IPS DF 6.9 (cell line): ENCODE results near the gene GP2.
A peak's percentile ranks its signal among the peaks of the same experiment; 100 is the strongest.

Experiments
- DNase-seq: peaks from one replicate; pipeline ENCODE4 v3.0.0-alpha.2; 2013; ENCODE audit warnings: low read depth, low spot score
- H3K27ac ChIP-seq: one replicate; pipeline ENCODE4 v1.5.1; 2013; ENCODE audit warnings: low read length, control low read depth
- H3K27me3 ChIP-seq: 2 replicates; pipeline ENCODE4 v1.6.1; 2013; ENCODE audit warnings: mild to moderate bottlenecking, low read length; ENCODE audit not compliant: control insufficient read depth, insufficient read depth
- H3K36me3 ChIP-seq: 2 replicates; pipeline ENCODE4 v1.6.1; 2013; ENCODE audit warnings: low read length; ENCODE audit not compliant: control insufficient read depth, insufficient read depth
- H3K4me1 ChIP-seq: 2 replicates; pipeline ENCODE4 v1.6.1; 2013; ENCODE audit warnings: low read length; ENCODE audit not compliant: control insufficient read depth, insufficient read depth
- H3K4me3 ChIP-seq: 2 replicates; pipeline ENCODE4 v1.5.1; 2013; ENCODE audit warnings: mild to moderate bottlenecking, low read length
- H3K9me3 ChIP-seq: 2 replicates; pipeline ENCODE4 v1.6.1; 2013; ENCODE audit warnings: low read length, inconsistent platforms; ENCODE audit not compliant: control insufficient read depth, insufficient read depth
- WGBS: extraction: QIAGEN DNeasy Blood & Tissue Kit; methylation state at CpG from one replicate; pipeline ENCODE4 v1.1.7; 2013; ENCODE audit warnings: mixed read lengths, missing lambda C conversion rate; ENCODE audit not compliant: insufficient read length, insufficient coverage; 5-methylcytosine and 5-hydroxymethylcytosine counted together

The GP2 gene

DNA sequence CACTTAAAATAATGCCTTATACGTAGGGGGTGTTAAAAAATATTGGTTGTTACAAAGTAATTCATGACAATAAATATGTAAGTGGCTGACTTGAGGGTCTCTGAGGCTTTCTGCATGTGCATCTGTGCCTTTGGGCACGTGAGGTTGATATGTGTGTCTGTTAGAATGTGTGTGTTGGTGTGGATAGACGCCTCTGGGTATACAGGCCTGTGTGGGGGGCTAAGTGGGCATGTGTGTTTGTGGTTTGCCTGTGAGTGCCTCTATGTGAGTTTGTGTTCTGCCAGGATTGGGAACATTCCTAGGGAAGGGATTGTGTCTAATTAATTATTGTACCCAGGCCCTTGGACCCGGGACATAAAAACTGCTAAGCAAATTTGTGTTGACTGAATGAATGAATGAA lies 19.0 kb downstream of the GP2 start:
- Histone ChIP-seq H3K9me3 (no peaks in the 10 kb centered on the region), H3K4me3 (no peak overlapping the region), H3K27ac (no peak overlapping the region), H3K4me1 (no peaks in the 10 kb centered on the region), H3K27me3 (no peaks in the 10 kb centered on the region), H3K36me3 (no peaks in the 10 kb centered on the region)
- WGBS: no CpG with 5 or more reads among the region's 4 CpGs
- no peak for DNase-seq

GRCh38 chr16:20307791-20308190 lies 19.5 kb downstream of the GP2 start:
- H3K4me1 ChIP-seq: no peaks in the 10 kb centered on the region
- H3K4me3 ChIP-seq: no peak overlapping the region
- no peak overlapping the region for H3K27ac ChIP-seq
- no peak for DNase-seq
- no CpG with 5 or more reads among the region's 7 CpGs for WGBS
- H3K27me3 ChIP-seq: no peaks in the 10 kb centered on the region
- H3K36me3 ChIP-seq: no peaks in the 10 kb centered on the region
- H3K9me3 ChIP-seq: no peaks in the 10 kb centered on the region

DNA sequence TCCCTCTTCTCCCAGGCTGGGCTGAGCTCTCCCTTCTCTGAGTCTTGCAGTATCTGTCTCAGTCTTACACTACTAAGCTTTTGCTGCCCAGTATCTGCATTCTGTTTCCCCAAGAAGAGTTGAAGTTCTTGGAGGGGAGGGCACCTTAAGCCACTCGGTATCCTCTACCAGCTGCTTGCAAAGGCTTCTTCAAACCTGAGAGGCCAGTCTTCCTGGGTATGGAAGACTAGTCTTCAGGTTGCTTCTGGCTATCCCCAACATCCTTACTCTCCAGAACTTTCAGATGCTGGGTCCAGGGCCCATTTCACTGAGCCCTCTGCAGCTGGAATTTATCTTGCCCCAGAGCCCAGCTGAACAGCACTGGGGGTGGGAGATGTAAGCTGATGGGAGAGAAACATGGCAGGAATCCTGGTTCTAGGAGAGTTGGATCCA lies 20.1 kb downstream of the GP2 start:
- Histone ChIP-seq H3K27me3 (no peaks in the 10 kb centered on the region), H3K9me3 (no peaks in the 10 kb centered on the region), H3K27ac (no peak overlapping the region), H3K4me3 (no peak overlapping the region), H3K4me1 (no peaks in the 10 kb centered on the region), H3K36me3 (no peaks in the 10 kb centered on the region)
- WGBS: no CpG with 5 or more reads among the region's 1 CpG
- DNase-seq: no peak

DNA sequence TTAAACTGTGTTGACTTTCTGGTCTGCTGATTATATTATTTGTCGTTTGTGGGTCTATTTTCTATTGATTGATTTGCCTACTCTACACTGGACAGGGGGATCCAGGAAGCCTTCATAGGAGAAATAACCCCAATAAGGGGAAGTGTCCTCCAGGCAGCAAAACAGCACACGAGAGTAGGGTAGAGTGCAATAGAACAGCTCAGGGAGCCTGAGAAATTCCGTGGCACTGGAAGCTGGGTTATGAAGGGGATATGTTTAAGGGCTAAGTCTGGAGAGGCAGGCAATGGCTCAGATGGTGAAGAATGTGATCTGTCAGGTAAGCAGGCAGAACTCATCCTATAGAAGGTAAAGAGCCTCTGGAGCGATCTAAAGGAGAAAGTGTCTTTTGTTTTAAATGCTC lies 20.9 kb downstream of the GP2 start:
- no peak overlapping the region for H3K4me3 ChIP-seq
- WGBS: no CpG with 5 or more reads among the region's 4 CpGs
- H3K4me1 ChIP-seq: no peaks in the 10 kb centered on the region
- H3K36me3 ChIP-seq: no peaks in the 10 kb centered on the region
- H3K9me3 ChIP-seq: no peaks in the 10 kb centered on the region
- no peak for DNase-seq
- H3K27me3 ChIP-seq: no peaks in the 10 kb centered on the region
- no peak overlapping the region for H3K27ac ChIP-seq

GRCh38 chr16:20303012-20303411 lies 24.3 kb downstream of the GP2 start:
- Histone ChIP-seq H3K4me3 (no peak overlapping the region), H3K4me1 (0 out of 2 replicates have a peak, but pooled peaks cover 1% of the 10 kb centered on the region), H3K27ac (no peak overlapping the region), H3K27me3 (no peaks in the 10 kb centered on the region), H3K36me3 (no peaks in the 10 kb centered on the region), H3K9me3 (no peaks in the 10 kb centered on the region)
- DNase-seq: no peak
- no CpG with 5 or more reads among the region's 4 CpGs for WGBS

GRCh38 chr16:20302389-20302788 lies 24.9 kb downstream of the GP2 start:
- 0 out of 2 replicates have a peak, but pooled peaks cover 1% of the 10 kb centered on the region for H3K4me1 ChIP-seq
- H3K36me3 ChIP-seq: no peaks in the 10 kb centered on the region
- WGBS: no CpG with 5 or more reads among the region's 5 CpGs
- no peaks in the 10 kb centered on the region for H3K27me3 ChIP-seq
- H3K4me3 ChIP-seq: no peak overlapping the region
- no peaks in the 10 kb centered on the region for H3K9me3 ChIP-seq
- no peak for DNase-seq
- no peak overlapping the region for H3K27ac ChIP-seq

DNA sequence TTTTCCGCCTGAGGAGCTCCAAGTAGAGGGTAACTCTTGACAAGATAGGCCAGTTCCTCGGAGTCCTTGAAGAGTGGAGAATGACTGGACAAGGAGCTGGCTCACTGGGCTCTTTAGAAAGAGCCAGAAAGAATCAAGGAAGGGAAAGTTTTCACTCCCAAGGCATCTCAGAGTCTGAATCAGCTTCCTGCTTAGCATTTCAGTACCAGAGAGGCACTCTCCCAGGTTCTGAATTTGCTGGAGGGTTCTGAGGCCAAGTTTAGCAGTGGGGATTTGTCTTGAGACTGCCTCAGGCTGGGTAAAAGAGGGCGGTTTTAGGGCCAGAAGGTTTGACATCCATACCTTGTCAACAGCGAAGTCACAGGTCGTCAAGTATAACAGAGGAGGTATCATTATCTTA lies 25.5 kb downstream of the GP2 start:
- no CpG with 5 or more reads among the region's 5 CpGs for WGBS
- Histone ChIP-seq H3K36me3 (no peaks in the 10 kb centered on the region), H3K27ac (no peak overlapping the region), H3K27me3 (no peaks in the 10 kb centered on the region), H3K4me1 (0 out of 2 replicates have a peak, but pooled peaks cover 1% of the 10 kb centered on the region), H3K9me3 (no peaks in the 10 kb centered on the region), H3K4me3 (no peak overlapping the region)
- no peak for DNase-seq

DNA sequence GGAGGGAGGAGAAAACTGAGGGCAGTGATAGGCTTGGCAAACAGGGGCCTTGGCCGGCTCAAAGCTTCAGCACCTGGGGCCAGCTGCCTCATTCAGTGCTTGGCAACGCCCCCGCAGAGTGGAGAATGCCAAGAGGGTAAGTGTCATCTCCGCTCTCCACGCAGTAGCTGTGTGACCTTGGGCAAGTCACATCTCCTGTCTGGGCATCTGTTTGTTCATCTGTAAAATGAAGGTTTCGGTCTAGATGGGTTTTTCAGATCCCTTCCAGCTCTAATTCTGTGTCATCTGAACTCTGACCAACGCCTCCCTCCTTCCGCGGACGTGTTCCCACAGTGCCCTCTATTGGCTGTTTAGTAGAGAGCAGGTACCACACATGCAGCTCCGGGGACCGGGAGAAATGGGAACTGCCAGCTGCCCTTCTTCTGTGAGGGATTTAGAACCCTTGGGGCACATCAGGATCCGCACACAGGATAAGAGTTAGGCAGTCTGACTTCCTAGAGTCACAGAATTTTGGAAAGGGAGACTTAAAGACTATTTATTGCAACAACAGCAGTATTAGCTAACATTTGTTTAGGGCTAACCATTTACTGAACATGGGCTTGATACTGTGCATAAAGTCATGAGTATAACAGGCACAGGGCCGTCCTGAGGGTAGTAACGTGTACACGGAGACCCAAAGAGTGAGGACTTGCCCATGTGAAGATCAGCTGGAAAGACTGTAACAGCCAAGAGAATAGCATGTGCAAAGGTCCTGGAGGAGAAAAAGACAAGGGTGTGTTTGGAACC lies 26.8 kb downstream of the GP2 start:
- H3K27me3 ChIP-seq: no peaks in the 10 kb centered on the region

GRCh38 chr16:20298452-20298851 lies 28.9 kb downstream of the GP2 start:
- no peak for DNase-seq
- 100% methylated on average over 1 of the region's 5 CpGs for WGBS
- Histone ChIP-seq H3K9me3 (no peaks in the 10 kb centered on the region), H3K36me3 (no peaks in the 10 kb centered on the region), H3K27ac (no peak overlapping the region), H3K27me3 (no peaks in the 10 kb centered on the region), H3K4me1 (0 out of 2 replicates have a peak, but pooled peaks cover 1% of the 10 kb centered on the region), H3K4me3 (no peak overlapping the region)

More for the DNA sequence above, 26.8 kb downstream of the GP2 start:
- WGBS: no CpG with 5 or more reads among the region's 16 CpGs
- Histone ChIP-seq H3K9me3 (no peaks in the 10 kb centered on the region), H3K4me1 (0 out of 2 replicates have a peak, but pooled peaks cover 1% of the 10 kb centered on the region), H3K4me3 (no peak overlapping the region), H3K36me3 (no peaks in the 10 kb centered on the region), H3K27ac (no peak overlapping the region)
- peak; percentile 61 for DNase-seq

DNA sequence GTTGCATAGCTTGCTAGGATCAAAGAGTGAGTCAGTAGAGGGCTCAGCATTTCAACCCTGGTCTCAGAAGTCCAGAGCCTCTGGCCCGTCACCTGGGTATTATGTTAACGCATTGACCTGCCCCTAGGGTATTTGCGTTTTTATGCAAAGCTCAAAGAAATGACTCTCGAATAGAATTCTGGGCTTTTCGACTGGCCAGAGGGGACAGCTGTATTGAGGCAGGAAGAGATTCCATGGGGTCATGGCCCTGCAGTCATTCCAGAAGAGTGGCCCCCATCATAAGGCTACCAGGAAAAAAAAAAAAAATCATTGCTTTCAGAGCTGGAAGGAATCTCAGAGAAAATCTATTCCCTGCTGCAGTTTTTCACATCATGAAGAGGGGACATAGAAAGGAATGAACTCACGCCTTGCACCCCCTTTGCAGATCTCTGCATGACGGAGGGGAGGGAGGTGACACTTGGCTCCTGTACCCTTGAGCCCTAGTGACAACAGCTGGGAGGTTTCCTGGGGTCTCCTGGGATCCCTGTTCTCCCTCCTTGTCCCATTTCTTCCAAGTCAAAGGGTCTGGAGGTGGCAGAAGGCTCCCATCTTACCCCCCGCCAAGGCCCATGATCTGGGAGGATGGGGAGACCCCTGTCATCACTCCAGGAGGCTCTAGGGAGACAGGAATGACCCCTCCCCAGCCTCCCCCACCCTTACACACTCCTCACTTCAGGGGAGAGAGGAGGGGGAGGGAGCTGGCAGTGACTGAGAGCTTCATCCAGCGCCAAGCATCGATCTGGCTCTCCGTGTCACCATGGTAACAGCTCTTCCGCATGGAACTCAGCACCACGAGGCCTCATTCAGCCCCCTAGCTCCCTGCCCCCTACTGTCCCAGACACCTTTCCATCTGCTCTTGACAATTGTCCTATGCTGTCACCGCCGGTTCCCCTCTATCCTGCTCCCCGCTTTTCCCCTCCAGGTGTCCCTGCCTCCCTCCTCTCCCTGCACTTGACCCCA lies 35.8 kb downstream of the GP2 start:
- H3K36me3 ChIP-seq: no peaks in the 10 kb centered on the region
- peaks cover 2% of the 10 kb centered on the region; the same call in 1 of the 2 replicates for H3K4me1 ChIP-seq
- no peaks in the 10 kb centered on the region for H3K9me3 ChIP-seq
- no peak overlapping the region for H3K4me3 ChIP-seq
- H3K27me3 ChIP-seq: no peaks in the 10 kb centered on the region
- DNase-seq: no peak
- WGBS: no CpG with 5 or more reads among the region's 16 CpGs
- H3K27ac ChIP-seq: no peak overlapping the region
